Right lobe of liver (tissue), 6 donors: ENCODE data around the gene SPATA1. TPM values are rescaled to one million over a fixed set of nuclear protein-coding genes. Genes with fewer than 3 reads are reported as not detected.
"Not testable (repeated sequence)": the region's sequence is repeated elsewhere in the genome, so short reads cannot be mapped to it uniquely, and the experiment has no call there.

Experiments used
- ATAC-seq, 4 donors: fragments of 200-7000 bp; cut with Tn5 transposase; one replicate each; pipeline ENCODE4 v1.9.1; 2020; ENCODE audit warnings: mild to moderate bottlenecking in 4 of 4, moderate library complexity in 4 of 4
- DNase-seq, 3 donors: peaks; one replicate each; pipeline ENCODE4 v3.0.0-alpha.2; 2020
- H3K27ac ChIP-seq, 3 donors: fragments of 200-600 bp; one replicate each; pipeline ENCODE4 v1.8.0; 2022
- H3K27me3 ChIP-seq, 2 donors: fragments of 200-600 bp; one replicate each; pipeline ENCODE4 v1.8.0; 2022
- H3K36me3 ChIP-seq, 4 donors: fragments of 200-600 bp; sonication (generic) in 1 of 4; one replicate each; pipeline versions ENCODE4 v1.5.1 to v1.8.0; 2017 to 2022; ENCODE audit warnings: control low read depth in 1 of 4
- H3K4me1 ChIP-seq, 4 donors: fragments of 200-600 bp; sonication (generic) in 1 of 4; one replicate each; pipeline versions ENCODE4 v1.5.1 to v1.8.0; 2017 to 2022; ENCODE audit warnings: control low read depth in 1 of 4
- H3K4me3 ChIP-seq, 3 donors: fragments of 200-600 bp; one replicate each; pipeline ENCODE4 v1.8.0; 2022
- H3K9me3 ChIP-seq, 4 donors: fragments of 200-600 bp; sonication (generic) in 1 of 4; one replicate each; pipeline versions ENCODE4 v1.5.1 to v1.8.0; 2017 to 2022; ENCODE audit warnings: control low read depth in 1 of 4
- CTCF ChIP-seq, 4 donors: fragments of 200-600 bp in 3 of 4; fragments of 450-650 bp in 1 of 4; IDR thresholded peaks; one replicate each; pipeline versions ENCODE4 v1.5.1 to v1.8.0; 2016 to 2022; ENCODE audit warnings: antibody characterized with exemption in 4 of 4, mild to moderate bottlenecking in 2 of 4
- POLR2A ChIP-seq: fragments of 450-650 bp; IDR thresholded peaks from one replicate; pipeline ENCODE4 v1.6.1; 2017; ENCODE audit warnings: antibody characterized with exemption, mild to moderate bottlenecking
- WGBS: methylation state at CpG from one replicate; pipeline ENCODE4 v1.1.6; 2018; ENCODE audit warnings: low coverage, low lambda C conversion rate; ENCODE audit not compliant: insufficient coverage; ENCODE audit errors: missing lambda C conversion rate; 5-methylcytosine and 5-hydroxymethylcytosine counted together
- intact Hi-C, 2 donors: fragments of 100-400 bp; cut with DNase I; formaldehyde crosslinking; loops; one replicate each; pipeline versions ENCODE4 v1.11.2 to v1.14.1; 2022
- total RNA-seq, 6 experiments: library from RNA; depleted of rRNA in 2 of 6; stranded (reverse); fragments of >200 nt in 2 of 6; fragmentation: NEBNext Ultra II Directional in 3 of 6; extraction: Animal tissue kit (Norgen Biotek cat#: 25700) in 3 of 6; gene quantifications; one replicate each; pipeline versions ENCODE4 v1.1.0 to v1.2.4, GENCODE V29; 2016 to 2023
- donor health status: DM: no; HTN: yes; CAD: no.
- donor health status: DM: no; HTN: no; CAD: no.
- donor health status: DM: no; HTN: no; CAD: no.
- donor health status: DM: no; HTN: yes; CAD: no.
- donor health status: DM: no; HTN: yes; CAD: no.

Gene SPATA1
- total RNA-seq, 6 experiments from 2014 or later = 0.31 to 1.7 (median 0.92) TPM

- peaks cover 0 to 47% (median 6%) of the 10 kb centered on the region in 4 donors for H3K4me1 ChIP-seq
- ATAC-seq (peak; percentile 47 to 65 (median 60)), DNase-seq (peak in 2 of 3 donors; percentile 69 to 80)
- TF ChIP-seq CTCF (IDR thresholded peaks at IDR 0.05) = no peak
- no peak for TF ChIP-seq POLR2A
- H3K4me3 ChIP-seq = peak overlapping the region; percentile 68 to 90 (median 85)
- intact Hi-C loops = loop anchor here in 1 of 2 donors (10.0 kb wide), 1 partner anchor 69 kb away; the partner anchor contains the start of gene CTBS
- no peaks in the 10 kb centered on the region for H3K27me3 ChIP-seq
- peaks cover 0 to 6% (median under 1%) of the 10 kb centered on the region in 4 donors for H3K36me3 ChIP-seq
- peak overlapping the region; percentile 97 to 99 (median 98) for H3K27ac ChIP-seq
- no peaks in the 10 kb centered on the region for H3K9me3 ChIP-seq
- under 1% methylated on average over 17 of the region's 47 CpGs for WGBS
Observed at GRCh38 chr1:84505493-84506001, 639 bp upstream of the SPATA1 start.

GRCh38 chr1:84506729-84507453 is 705 bp downstream of the SPATA1 start:
- H3K9me3 ChIP-seq = no peaks in the 10 kb centered on the region
- no peak for TF ChIP-seq POLR2A
- no peak for TF ChIP-seq CTCF (IDR thresholded peaks at IDR 0.05)
- peak overlapping the region; percentile 97 to 99 (median 98) for H3K27ac ChIP-seq
- ATAC-seq (no peak), DNase-seq (no peak)
- WGBS = 7% methylated on average over 24 of the region's 26 CpGs
- H3K27me3 ChIP-seq = no peaks in the 10 kb centered on the region
- H3K4me1 ChIP-seq = peaks cover 0 to 36% (median 6%) of the 10 kb centered on the region in 4 donors
- intact Hi-C loops = loop anchor here in 1 of 2 donors (10.0 kb wide), 1 partner anchor 68 kb away; the partner anchor contains the start of gene CTBS
- H3K36me3 ChIP-seq = no peaks in the 10 kb centered on the region
- peak overlapping the region; percentile 68 to 90 (median 85) for H3K4me3 ChIP-seq

- ATAC-seq, H3K9me3 ChIP-seq, H3K27me3 ChIP-seq, H3K36me3 ChIP-seq, DNase-seq, H3K4me3 ChIP-seq: not testable (repeated sequence)
- Histone ChIP-seq H3K4me1 (peaks cover 0 to 28% (median 6%) of the 10 kb centered on the region in 4 donors), H3K27ac (peak overlapping the region in 1 of 3 donors; percentile 21)
- 100% methylated on average over 11 of the region's 14 CpGs for WGBS
- intact Hi-C loops = loop anchor here in 1 of 2 donors (10.0 kb wide), 1 partner anchor 67 kb away; the partner anchor contains the start of gene CTBS
Observed at GRCh38 chr1:84507887-84508286, 1.7 kb downstream of the SPATA1 start.

- WGBS = 42% methylated on average over 1 of the region's 1 CpG
- Histone ChIP-seq H3K4me3 (no peak overlapping the region), H3K36me3 (no peaks in the 10 kb centered on the region), H3K4me1 (peaks cover 0 to 21% (median 4%) of the 10 kb centered on the region in 4 donors), H3K27ac (peak overlapping the region in 1 of 3 donors; percentile 21), H3K27me3 (no peaks in the 10 kb centered on the region), H3K9me3 (no peaks in the 10 kb centered on the region)
- no peak for TF ChIP-seq CTCF (IDR thresholded peaks at IDR 0.05)
- intact Hi-C loops = loop anchor here in 1 of 2 donors (10.0 kb wide), 1 partner anchor 66 kb away; the partner anchor contains the start of gene CTBS
- DNase-seq (no peak), ATAC-seq (no peak)
Observed at GRCh38 chr1:84508510-84508909, 2.3 kb downstream of the SPATA1 start.

GRCh38 chr1:84509029-84509428 is 2.8 kb downstream of the SPATA1 start:
- Histone ChIP-seq H3K27ac (no peak overlapping the region), H3K4me3 (no peak overlapping the region), H3K4me1 (peaks cover 0 to 16% (median under 1%) of the 10 kb centered on the region in 4 donors), H3K27me3 (no peaks in the 10 kb centered on the region), H3K9me3 (no peaks in the 10 kb centered on the region), H3K36me3 (no peaks in the 10 kb centered on the region)
- 100% methylated on average over 4 of the region's 4 CpGs for WGBS
- intact Hi-C loops = loop anchor here in 1 of 2 donors (10.0 kb wide), 1 partner anchor 66 kb away; the partner anchor contains the start of gene CTBS
- ATAC-seq = no peak
- no peak for DNase-seq
- TF ChIP-seq POLR2A (no peak), CTCF (IDR thresholded peaks at IDR 0.05) (no peak)
